Jurkat, Clone E6-1 (cell line): ENCODE results near the gene GPI.

ENCODE experiments used
- DNase-seq: peaks from one replicate; pipeline ENCODE4 v3.0.0-alpha.2; 2011; ENCODE audit warnings: low read depth, low spot score
- H3K4me3 ChIP-seq: 2 replicates; pipeline ENCODE4 v1.5.1; 2011; ENCODE audit warnings: mild to moderate bottlenecking, low read length, control low read depth, moderate library complexity

Gene GPI

GRCh38 chr19:34335914-34336313 is 29.1 kb upstream of the GPI start:
- DNase-seq = no peak
- H3K4me3 ChIP-seq = no peak overlapping the region

GRCh38 chr19:34336781-34337271 is 28.2 kb upstream of the GPI start:
- peak; percentile 57 for DNase-seq
- H3K4me3 ChIP-seq = no peak overlapping the region

- no peak overlapping the region for H3K4me3 ChIP-seq
- no peak for DNase-seq
These were observed 27.3 kb upstream of the GPI start for GRCh38 chr19:34337739-34338138.

GRCh38 chr19:34341935-34342680 is 22.9 kb upstream of the GPI start:
- no peak overlapping the region for H3K4me3 ChIP-seq
- DNase-seq = no peak

GRCh38 chr19:34343751-34344150 is 21.2 kb upstream of the GPI start:
- no peak for DNase-seq
- H3K4me3 ChIP-seq = no peak overlapping the region

GRCh38 chr19:34345947-34346351 is 19.0 kb upstream of the GPI start:
- peak; percentile 55 for DNase-seq
- no peak overlapping the region for H3K4me3 ChIP-seq

GRCh38 chr19:34347561-34348165 is 17.3 kb upstream of the GPI start:
- H3K4me3 ChIP-seq = no peak overlapping the region
- no peak for DNase-seq

- no peak overlapping the region for H3K4me3 ChIP-seq
- DNase-seq = no peak
These were observed 16.0 kb upstream of the GPI start for GRCh38 chr19:34348899-34349487.

GRCh38 chr19:34350161-34350561 is 14.8 kb upstream of the GPI start:
- peak; percentile 99 for DNase-seq
- H3K4me3 ChIP-seq = no peak overlapping the region

- peak; percentile 84 for DNase-seq
- H3K4me3 ChIP-seq = no peak overlapping the region
These were observed 13.6 kb upstream of the GPI start for GRCh38 chr19:34351382-34351826.

GRCh38 chr19:34353546-34353945 is 11.4 kb upstream of the GPI start:
- DNase-seq = no peak
- no peak overlapping the region for H3K4me3 ChIP-seq

GRCh38 chr19:34355201-34355600 is 9.8 kb upstream of the GPI start:
- no peak for DNase-seq
- H3K4me3 ChIP-seq = no peak overlapping the region

- H3K4me3 ChIP-seq = no peak overlapping the region
- no peak for DNase-seq
These were observed 8.1 kb upstream of the GPI start for GRCh38 chr19:34356875-34357274.

GRCh38 chr19:34357431-34357830 is 7.6 kb upstream of the GPI start:
- no peak overlapping the region for H3K4me3 ChIP-seq
- no peak for DNase-seq

GRCh38 chr19:34359140-34359953 is 5.6 kb upstream of the GPI start:
- peak; percentile 98 for DNase-seq
- peak overlapping the region; percentile 70 for H3K4me3 ChIP-seq

- H3K4me3 ChIP-seq = peak overlapping the region; percentile 70
- no peak for DNase-seq
These were observed 5.1 kb upstream of the GPI start for GRCh38 chr19:34359954-34360315.

GRCh38 chr19:34360354-34360909 is 4.6 kb upstream of the GPI start:
- DNase-seq = no peak

GRCh38 chr19:34362679-34363069 is 2.3 kb upstream of the GPI start:
- no peak for DNase-seq
- H3K4me3 ChIP-seq = no peak overlapping the region

More at GRCh38 chr19:34360354-34360909, 4.6 kb upstream of the GPI start:
- peak overlapping the region; percentile 70; the same call in 1 of the 2 replicates for H3K4me3 ChIP-seq

- no peak for DNase-seq
- no peak overlapping the region for H3K4me3 ChIP-seq
These were observed 1.9 kb upstream of the GPI start for GRCh38 chr19:34363094-34363493.
